K562 (cell line): ENCODE data around the gene DAB1. TPM values are rescaled to one million over a fixed set of nuclear protein-coding genes. Genes with fewer than 3 reads are reported as not detected.

Experiments used
- ATAC-seq: fragments of 200-7000 bp; cut with Tn5 transposase; 3 replicates; pipeline ENCODE4 v1.9.1; 2020; ENCODE audit warnings: moderate library complexity
- BruUV-seq: library from RNA; stranded (reverse); fragments of 400-500 nt; replicated peaks from 2 replicates; lab custom pipeline; 2021; lab: Mats Ljungman, UMichigan
- CTCF ChIA-PET: fragments of 300-600 bp; formaldehyde crosslinking; extraction: SDS; loops from one replicate; lab custom pipeline; 2021; ENCODE audit warnings: low intra/inter-chr PET ratio; lab: Yijun Ruan, JAX
- POLR2A ChIA-PET: fragments of 300-600, 350-650 bp; sonication (Branson Sonifier 250); formaldehyde crosslinking; extraction: SDS; loops from one replicate; lab custom pipeline; 2021; ENCODE audit warnings: antibody characterized with exemption, inconsistent platforms; lab: Yijun Ruan, JAX
- DNase-seq, 4 experiments: peaks; one replicate each; pipeline versions ENCODE4 v3.0.0 to v3.0.0-alpha.2; 2011 to 2018; ENCODE audit warnings: low spot score in 3 of 4, mixed read lengths in 3 of 4; ENCODE audit errors: extremely low read depth in 1 of 4
- FAIRE-seq: peaks from 2 replicates; lab custom pipeline; 2011; peaks lifted over from hg19 to GRCh38; lab: Jason Lieb, UNC
- H2AFZ ChIP-seq: 2 replicates; pipeline ENCODE4 v1.6.0; 2011; ENCODE audit warnings: low read depth, low read length, control low read depth, inconsistent platforms
- H3K27ac ChIP-seq: fragments of 200-600 bp; 3 replicates; pipeline ENCODE4 v1.8.0; 2011; ENCODE audit warnings: low read depth, mild to moderate bottlenecking, control low read depth, inconsistent platforms, low read length, moderate library complexity, mixed read lengths; ENCODE audit errors: extremely low read depth
- H3K27me3 ChIP-seq, 2 experiments: fragments of 300-600 bp in 1 of 2; 2 replicates in 1 of 2; 3 replicates in 1 of 2; pipeline versions ENCODE4 v1.6.0 to v1.8.0; 2011; ENCODE audit warnings: inconsistent platforms in 2 of 2, low read length in 2 of 2, mild to moderate bottlenecking in 1 of 2, mixed read lengths in 1 of 2, moderate library complexity in 1 of 2; ENCODE audit not compliant: control insufficient read depth in 2 of 2, insufficient read depth in 2 of 2
- H3K36me3 ChIP-seq: fragments of 300-600 bp; 3 replicates; pipeline ENCODE4 v1.8.0; 2011; ENCODE audit warnings: mild to moderate bottlenecking, low read length, inconsistent platforms; ENCODE audit not compliant: control insufficient read depth, insufficient read depth
- H3K4me1 ChIP-seq, 2 experiments: fragments of 200-600 bp in 1 of 2; replicated peaks in 1 of 2; 2 replicates in 1 of 2; 3 replicates in 1 of 2; pipeline versions ENCODE4 v1.5.1 to v1.8.0; 2011; ENCODE audit warnings: inconsistent platforms in 2 of 2, low read length in 2 of 2, mild to moderate bottlenecking in 1 of 2, mixed read lengths in 1 of 2, moderate library complexity in 1 of 2; ENCODE audit not compliant: control insufficient read depth in 2 of 2, insufficient read depth in 2 of 2
- H3K4me2 ChIP-seq: 2 replicates; pipeline ENCODE4 v1.6.1; 2011; ENCODE audit warnings: low read length, control low read depth, inconsistent platforms, mixed read lengths; ENCODE audit not compliant: insufficient read depth
- H3K4me3 ChIP-seq: fragments of 200-600 bp; sonication (generic), shearing (Covaris generic); 2 replicates; pipeline ENCODE4 v1.5.1; 2016; ENCODE audit warnings: control low read depth, inconsistent platforms
- H3K79me2 ChIP-seq: fragments of 200-600 bp; 3 replicates; pipeline ENCODE4 v1.8.0; 2011; ENCODE audit warnings: low read length, inconsistent platforms; ENCODE audit not compliant: control insufficient read depth, insufficient read depth
- H3K9ac ChIP-seq, 2 experiments: 2 replicates each; pipeline versions ENCODE4 v1.6.0 to v1.6.1; 2011; ENCODE audit warnings: low read depth in 2 of 2, low read length in 2 of 2, control low read depth in 1 of 2, inconsistent platforms in 1 of 2, mild to moderate bottlenecking in 1 of 2, mixed read lengths in 1 of 2; ENCODE audit not compliant: insufficient read depth in 1 of 2
- H3K9me1 ChIP-seq: one replicate; pipeline ENCODE4 v1.6.0; 2011; ENCODE audit warnings: inconsistent platforms, mild to moderate bottlenecking, low read length, moderate library complexity; ENCODE audit not compliant: control insufficient read depth, insufficient read depth
- H3K9me3 ChIP-seq: replicated peaks from 2 replicates; pipeline ENCODE4 v1.5.1; 2011; ENCODE audit warnings: low read depth, low read length, inconsistent platforms; ENCODE audit not compliant: control insufficient read depth, insufficient read depth
- H4K20me1 ChIP-seq: replicated peaks from 2 replicates; pipeline ENCODE4 v1.6.1; 2011; ENCODE audit warnings: low read length, inconsistent platforms, mixed read lengths; ENCODE audit not compliant: control insufficient read depth, insufficient read depth
- ATF6 ChIP-seq: sonication (generic); formaldehyde crosslinking; IDR thresholded peaks from 2 replicates; pipeline ENCODE4 v1.4.0; 2020; ENCODE audit warnings: mild to moderate bottlenecking, missing genetic modification reagents
- SMAD2 ChIP-seq: fragments of 150-350 bp; IDR thresholded peaks from 2 replicates; pipeline ENCODE4 v1.6.1; 2014; ENCODE audit warnings: low read depth, mild to moderate bottlenecking, low read length
- TCF3 ChIP-seq: sonication (generic); formaldehyde crosslinking; IDR thresholded peaks from 2 replicates; pipeline ENCODE4 v1.4.0; 2020; ENCODE audit warnings: mild to moderate bottlenecking, missing genetic modification reagents
- ZNF184 ChIP-seq: sonication (generic); formaldehyde crosslinking; IDR thresholded peaks from 2 replicates; pipeline ENCODE4 v1.5.0; 2020; ENCODE audit warnings: missing genetic modification reagents
- ZNF263 ChIP-seq: sonication (generic); formaldehyde crosslinking; IDR thresholded peaks from 2 replicates; pipeline ENCODE4 v1.8.0; 2022; ENCODE audit warnings: mild to moderate bottlenecking, missing genetic modification reagents, borderline replicate concordance
- ZNF280A ChIP-seq: fragments of 450-650 bp; IDR thresholded peaks from 2 replicates; pipeline ENCODE4 v1.6.1; 2018; ENCODE audit warnings: mild to moderate bottlenecking, low read depth; ENCODE audit not compliant: partially characterized antibody
- ZNF3 ChIP-seq: fragments of 250-450 bp; sonication (Bioruptor Pico); IDR thresholded peaks from 2 replicates; pipeline ENCODE4 v1.5.0; 2021; ENCODE audit warnings: mild to moderate bottlenecking, moderate library complexity
- ZNF384 ChIP-seq: IDR thresholded peaks from 2 replicates; pipeline ENCODE4 v1.6.1; 2012; ENCODE audit warnings: low read depth, low read length, improper control_type of control experiment
- ZNF512 ChIP-seq: IDR thresholded peaks from 2 replicates; pipeline ENCODE4 v1.6.1; 2016; ENCODE audit warnings: missing genetic modification characterization, missing compliant biosample characterization
- WGBS: fragments of 100-300 bp; shearing (Covaris generic); methylation state at CpG from one replicate; pipeline ENCODE4 v1.1.6; 2016; ENCODE audit warnings: low coverage, mixed read lengths; ENCODE audit not compliant: insufficient coverage; ENCODE audit errors: missing lambda C conversion rate; 5-methylcytosine and 5-hydroxymethylcytosine counted together
- in situ Hi-C: fragments of 300-500 bp; cut with MboI; formaldehyde crosslinking; loops from 4 replicates; pipeline ENCODE4 v1.15.0; 2018; ENCODE audit warnings: inconsistent platforms, mixed read lengths
- intact Hi-C: fragments of 100-400 bp; cut with micrococcal nuclease; formaldehyde crosslinking; loops from 2 replicates; pipeline ENCODE4 v1.14.2; 2022
- polyA plus RNA-seq, 8 experiments: library from polyadenylated mRNA; depleted of rRNA in 4 of 8; stranded (reverse) in 5 of 8; unstranded in 3 of 8; fragments of >200 nt; fragmentation: Nextera tagmentation in 2 of 8; fragmentation: Illumina TruSeq in 1 of 8; extraction: Ambion mirVana in 2 of 8; extraction: Trizol in 1 of 8; gene quantifications; 2 replicates each; pipeline versions ENCODE4 v1.2.1 to v1.2.3, GENCODE V29; 2011 to 2014; ENCODE audit warnings: inconsistent platforms in 1 of 8, missing spikeins in 1 of 8
- total RNA-seq, 7 experiments: library from RNA; depleted of rRNA in 6 of 7; stranded (reverse); fragments of >200 nt in 6 of 7; fragmentation: Illumina TruSeq in 2 of 7; extraction: Trizol in 2 of 7; gene quantifications; 2 replicates each; pipeline versions ENCODE4 v1.2.1 to v1.2.3, GENCODE V29; 2011 to 2021; ENCODE audit warnings: low replicate concordance in 1 of 7
- TF ChIP-seq, protein P1 (sequence below): fragments of 450-650 bp; IDR thresholded peaks from 2 replicates; pipeline ENCODE4 v1.6.1; 2016; ENCODE audit warnings: borderline replicate concordance
- TF ChIP-seq, protein P2 (sequence below): fragments of 250-450 bp; sonication (Bioruptor Pico); IDR thresholded peaks from 2 replicates; pipeline ENCODE4 v1.4.0; 2020; ENCODE audit warnings: mild to moderate bottlenecking

DAB1 gene
- total and polyA plus RNA-seq, 9 of the 15 experiments (the other 6 are each of a cell fraction or from before 2014, with no cell fraction given): not detected

GRCh38 chr1:57020216-57020615 is 403.6 kb downstream of the DAB1 start:
- H3K79me2 ChIP-seq: no peaks in the 10 kb centered on the region
- H3K9me3 ChIP-seq: no peaks in the 10 kb centered on the region
- 0% methylated on average over 1 of the region's 1 CpG for WGBS
- H3K27me3 ChIP-seq: 0 out of 5 replicates have a peak, but pooled peaks cover 0 to under 1% of the 10 kb centered on the region in 2 experiments
- ATAC-seq (no peak), FAIRE-seq (no peak), DNase-seq (no peak)
- no peak overlapping the region for H3K4me2 ChIP-seq
- H2AFZ ChIP-seq: no peak overlapping the region
- ChIA-PET POLR2A (no interaction called here), CTCF (no interaction called here)
- H3K36me3 ChIP-seq: no peaks in the 10 kb centered on the region
- H3K4me3 ChIP-seq: no peak overlapping the region
- no TSS peak for BruUV-seq
- no peaks in the 10 kb centered on the region for H3K9me1 ChIP-seq
- H3K27ac ChIP-seq: no peak overlapping the region
- no peak overlapping the region for H3K9ac ChIP-seq
- in situ Hi-C loops: no loop called here
- intact Hi-C loops: no loop called here
- no peaks in the 10 kb centered on the region for H4K20me1 ChIP-seq
- no peaks in the 10 kb centered on the region for H3K4me1 ChIP-seq
- TF ChIP-seq ZNF263 (CRISPR knock-in tag) (no peak), ZNF3 (no peak), ATF6 (CRISPR knock-in tag) (no peak), ZNF280A (no peak), SMAD2 (no peak), TCF3 (CRISPR knock-in tag) (no peak), ZNF184 (CRISPR knock-in tag) (no peak), ZNF512 (tag) (no peak), ZNF384 (no peak)
- TF ChIP-seq, protein P1, sequence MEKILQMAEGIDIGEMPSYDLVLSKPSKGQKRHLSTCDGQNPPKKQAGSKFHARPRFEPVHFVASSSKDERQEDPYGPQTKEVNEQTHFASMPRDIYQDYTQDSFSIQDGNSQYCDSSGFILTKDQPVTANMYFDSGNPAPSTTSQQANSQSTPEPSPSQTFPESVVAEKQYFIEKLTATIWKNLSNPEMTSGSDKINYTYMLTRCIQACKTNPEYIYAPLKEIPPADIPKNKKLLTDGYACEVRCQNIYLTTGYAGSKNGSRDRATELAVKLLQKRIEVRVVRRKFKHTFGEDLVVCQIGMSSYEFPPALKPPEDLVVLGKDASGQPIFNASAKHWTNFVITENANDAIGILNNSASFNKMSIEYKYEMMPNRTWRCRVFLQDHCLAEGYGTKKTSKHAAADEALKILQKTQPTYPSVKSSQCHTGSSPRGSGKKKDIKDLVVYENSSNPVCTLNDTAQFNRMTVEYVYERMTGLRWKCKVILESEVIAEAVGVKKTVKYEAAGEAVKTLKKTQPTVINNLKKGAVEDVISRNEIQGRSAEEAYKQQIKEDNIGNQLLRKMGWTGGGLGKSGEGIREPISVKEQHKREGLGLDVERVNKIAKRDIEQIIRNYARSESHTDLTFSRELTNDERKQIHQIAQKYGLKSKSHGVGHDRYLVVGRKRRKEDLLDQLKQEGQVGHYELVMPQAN: no peak
- TF ChIP-seq, protein P2, sequence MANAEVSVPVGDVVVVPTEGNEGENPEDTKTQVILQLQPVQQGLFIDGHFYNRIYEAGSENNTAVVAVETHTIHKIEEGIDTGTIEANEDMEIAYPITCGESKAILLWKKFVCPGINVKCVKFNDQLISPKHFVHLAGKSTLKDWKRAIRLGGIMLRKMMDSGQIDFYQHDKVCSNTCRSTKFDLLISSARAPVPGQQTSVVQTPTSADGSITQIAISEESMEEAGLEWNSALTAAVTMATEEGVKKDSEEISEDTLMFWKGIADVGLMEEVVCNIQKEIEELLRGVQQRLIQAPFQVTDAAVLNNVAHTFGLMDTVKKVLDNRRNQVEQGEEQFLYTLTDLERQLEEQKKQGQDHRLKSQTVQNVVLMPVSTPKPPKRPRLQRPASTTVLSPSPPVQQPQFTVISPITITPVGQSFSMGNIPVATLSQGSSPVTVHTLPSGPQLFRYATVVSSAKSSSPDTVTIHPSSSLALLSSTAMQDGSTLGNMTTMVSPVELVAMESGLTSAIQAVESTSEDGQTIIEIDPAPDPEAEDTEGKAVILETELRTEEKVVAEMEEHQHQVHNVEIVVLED: no peak
